Stimulated activated CD8-positive, alpha-beta memory T cell treated with anti-CD3 and anti-CD28 coated beads, Interleukin-15, amount 100 ng/mL, for 1 hour (primary cell): ENCODE measurements around the gene VARS1.
"Not testable (repeated sequence)": the region's sequence is repeated elsewhere in the genome, so short reads cannot be mapped to it uniquely, and the experiment has no call there.

Source experiments
- DNase-seq: peaks from one replicate; pipeline ENCODE4 v3.0.0-alpha.2; 2020; ENCODE audit warnings: low read depth

Gene VARS1

DNA sequence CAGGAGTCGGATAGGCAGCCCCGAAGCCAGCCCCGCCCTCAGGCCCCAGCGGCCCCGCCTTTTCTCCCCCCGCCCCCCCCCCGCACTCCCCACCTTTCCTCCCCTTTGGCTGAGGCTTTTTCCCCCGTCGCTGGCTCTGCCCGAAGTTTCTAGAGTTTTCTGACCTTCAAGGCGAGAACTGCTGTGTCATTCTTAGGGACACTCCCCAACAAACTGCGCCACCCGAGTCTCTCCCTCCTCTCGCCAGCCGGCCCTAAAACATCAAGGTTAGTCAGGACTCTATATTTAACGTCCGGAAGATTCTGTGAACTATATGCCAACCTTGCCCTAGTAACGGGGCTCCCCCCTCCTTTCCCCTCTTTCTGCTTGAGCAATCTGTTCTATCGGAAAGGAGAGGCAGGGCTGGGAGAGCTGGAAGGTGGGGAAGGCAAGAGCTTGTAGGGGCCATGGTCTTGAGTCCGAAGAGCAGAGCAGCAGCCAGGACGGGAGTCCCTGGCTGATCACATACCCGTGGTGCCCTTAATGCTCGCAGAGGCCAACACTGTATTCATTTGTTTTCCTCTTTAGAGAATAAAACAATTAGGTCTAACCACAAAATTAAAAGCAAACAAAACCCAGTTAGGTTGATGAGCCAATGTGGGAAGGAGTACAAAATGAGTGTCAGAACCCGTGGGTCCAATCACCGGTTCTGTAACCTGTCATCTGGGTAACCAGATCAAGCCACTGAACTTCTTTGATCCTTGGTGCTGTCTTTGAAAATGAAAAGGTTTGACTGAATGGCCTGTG is 26.7 kb upstream of the VARS1 start:
- DNase-seq = peak; percentile 41

DNA sequence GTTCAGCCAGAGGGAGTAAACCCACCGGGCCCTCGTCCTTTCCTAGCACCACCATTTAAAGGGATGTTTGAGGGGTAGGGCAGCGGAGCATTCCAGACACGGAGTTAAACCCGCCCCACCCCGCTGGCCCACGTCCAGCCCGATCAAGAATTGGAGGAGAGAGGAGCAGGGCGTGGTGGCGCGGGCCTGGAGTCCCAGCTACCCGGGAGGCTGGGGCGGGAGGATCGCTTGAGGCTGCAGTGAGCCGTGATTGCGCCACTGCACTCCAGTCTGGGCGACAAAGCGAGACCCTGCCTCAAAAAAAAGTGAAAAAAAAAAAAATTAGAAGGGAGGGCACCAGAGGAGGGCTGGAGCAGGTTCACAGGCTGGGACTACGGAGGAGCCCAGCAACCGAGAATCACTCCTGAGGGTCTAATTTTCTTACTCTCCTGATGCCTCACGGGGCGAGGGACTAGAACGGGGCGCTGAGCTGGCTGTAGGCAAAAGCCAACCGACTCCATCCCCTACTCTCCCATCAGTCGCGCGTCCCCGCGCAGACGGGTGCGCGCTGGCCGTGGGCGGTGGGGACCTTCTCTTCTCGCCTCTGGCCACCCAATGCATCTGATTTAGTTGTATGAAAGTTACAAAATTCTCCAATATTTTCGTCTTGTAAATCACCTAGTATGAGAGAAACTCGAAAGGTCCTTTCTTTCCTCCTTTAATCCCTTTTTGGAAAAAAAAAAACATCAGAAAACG is 25.9 kb upstream of the VARS1 start:
- DNase-seq = no peak

DNA sequence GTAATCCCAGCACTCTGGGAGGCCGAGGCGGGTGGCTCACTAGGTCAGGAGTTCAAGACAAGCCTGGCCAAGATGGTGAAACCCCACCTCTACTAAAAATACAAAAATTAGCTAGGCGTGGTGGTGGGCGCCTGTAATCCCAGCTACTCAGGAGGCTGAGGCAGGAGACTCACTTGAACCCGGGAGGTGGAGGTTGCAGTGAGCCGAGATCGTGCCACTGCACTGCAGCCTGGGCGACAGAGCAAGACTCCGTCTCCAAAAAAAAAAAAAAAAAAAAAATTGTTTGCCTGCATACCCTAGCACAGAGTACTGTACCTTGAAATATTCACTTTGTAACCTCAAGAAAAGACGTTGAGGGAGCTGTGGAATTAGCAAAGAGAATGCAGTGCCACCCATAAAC is 24.8 kb upstream of the VARS1 start:
- DNase-seq = not testable (repeated sequence)

DNA sequence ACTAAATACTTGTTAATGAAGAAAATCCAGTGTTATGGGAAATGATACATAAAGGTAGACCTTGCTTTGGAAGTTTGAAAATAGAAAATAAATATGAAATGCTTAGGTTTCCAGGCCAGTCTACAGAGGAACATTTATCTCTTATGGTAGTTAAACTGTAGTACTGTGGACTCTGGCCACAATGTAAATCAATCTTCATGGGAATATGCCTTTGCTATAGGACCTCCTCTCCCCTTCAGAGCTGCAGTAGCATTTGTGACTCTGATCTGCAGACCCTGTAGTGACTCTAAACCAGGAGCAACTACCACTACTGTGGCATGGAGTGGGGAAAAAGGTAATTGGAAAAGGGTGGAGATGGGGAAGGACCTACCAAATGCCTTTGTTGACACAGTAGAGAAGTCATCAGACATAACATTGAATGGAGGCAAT is 24.3 kb upstream of the VARS1 start:
- no peak for DNase-seq

DNA sequence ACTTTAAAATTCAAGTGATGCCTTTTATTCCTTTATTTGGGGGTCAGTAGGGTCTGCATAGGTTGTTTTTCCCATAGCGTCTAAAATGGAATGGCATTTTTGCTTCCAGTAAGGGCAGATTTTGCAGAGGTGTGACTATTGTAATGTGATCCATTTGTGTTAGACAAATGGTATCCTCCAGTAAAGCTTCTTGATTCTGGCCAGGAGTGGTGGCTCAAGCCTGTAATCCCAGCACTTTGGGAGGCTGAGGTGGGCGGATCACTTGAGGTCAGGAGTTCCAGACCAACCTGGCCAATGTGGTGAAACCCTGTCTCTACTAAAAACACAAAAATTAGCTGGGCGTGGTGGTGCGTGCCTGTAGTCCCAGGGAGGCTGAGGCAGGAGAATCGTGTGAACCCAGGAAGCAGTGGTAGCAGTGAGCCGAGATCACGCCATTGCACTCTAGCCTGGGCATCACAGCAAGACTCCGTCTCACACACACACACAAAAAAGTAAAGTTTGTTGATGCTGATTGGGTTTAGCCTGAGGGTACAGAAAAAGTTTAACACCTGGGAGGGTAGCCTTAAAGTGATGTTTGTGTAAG is 22.5 kb upstream of the VARS1 start:
- DNase-seq = not testable (repeated sequence)

DNA sequence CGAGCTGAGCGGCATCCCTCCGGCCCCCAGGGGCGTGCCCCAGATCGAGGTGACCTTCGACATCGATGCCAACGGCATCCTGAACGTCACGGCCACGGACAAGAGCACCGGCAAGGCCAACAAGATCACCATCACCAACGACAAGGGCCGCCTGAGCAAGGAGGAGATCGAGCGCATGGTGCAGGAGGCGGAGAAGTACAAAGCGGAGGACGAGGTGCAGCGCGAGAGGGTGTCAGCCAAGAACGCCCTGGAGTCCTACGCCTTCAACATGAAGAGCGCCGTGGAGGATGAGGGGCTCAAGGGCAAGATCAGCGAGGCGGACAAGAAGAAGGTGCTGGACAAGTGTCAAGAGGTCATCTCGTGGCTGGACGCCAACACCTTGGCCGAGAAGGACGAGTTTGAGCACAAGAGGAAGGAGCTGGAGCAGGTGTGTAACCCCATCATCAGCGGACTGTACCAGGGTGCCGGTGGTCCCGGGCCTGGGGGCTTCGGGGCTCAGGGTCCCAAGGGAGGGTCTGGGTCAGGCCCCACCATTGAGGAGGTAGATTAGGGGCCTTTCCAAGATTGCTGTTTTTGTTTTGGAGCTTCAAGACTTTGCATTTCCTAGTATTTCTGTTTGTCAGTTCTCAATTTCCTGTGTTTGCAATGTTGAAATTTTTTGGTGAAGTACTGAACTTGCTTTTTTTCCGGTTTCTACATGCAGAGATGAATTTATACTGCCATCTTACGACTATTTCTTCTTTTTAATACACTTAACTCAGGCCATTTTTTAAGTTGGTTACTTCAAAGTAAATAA is 21.8 kb upstream of the VARS1 start:
- DNase-seq = not testable (repeated sequence)

DNA sequence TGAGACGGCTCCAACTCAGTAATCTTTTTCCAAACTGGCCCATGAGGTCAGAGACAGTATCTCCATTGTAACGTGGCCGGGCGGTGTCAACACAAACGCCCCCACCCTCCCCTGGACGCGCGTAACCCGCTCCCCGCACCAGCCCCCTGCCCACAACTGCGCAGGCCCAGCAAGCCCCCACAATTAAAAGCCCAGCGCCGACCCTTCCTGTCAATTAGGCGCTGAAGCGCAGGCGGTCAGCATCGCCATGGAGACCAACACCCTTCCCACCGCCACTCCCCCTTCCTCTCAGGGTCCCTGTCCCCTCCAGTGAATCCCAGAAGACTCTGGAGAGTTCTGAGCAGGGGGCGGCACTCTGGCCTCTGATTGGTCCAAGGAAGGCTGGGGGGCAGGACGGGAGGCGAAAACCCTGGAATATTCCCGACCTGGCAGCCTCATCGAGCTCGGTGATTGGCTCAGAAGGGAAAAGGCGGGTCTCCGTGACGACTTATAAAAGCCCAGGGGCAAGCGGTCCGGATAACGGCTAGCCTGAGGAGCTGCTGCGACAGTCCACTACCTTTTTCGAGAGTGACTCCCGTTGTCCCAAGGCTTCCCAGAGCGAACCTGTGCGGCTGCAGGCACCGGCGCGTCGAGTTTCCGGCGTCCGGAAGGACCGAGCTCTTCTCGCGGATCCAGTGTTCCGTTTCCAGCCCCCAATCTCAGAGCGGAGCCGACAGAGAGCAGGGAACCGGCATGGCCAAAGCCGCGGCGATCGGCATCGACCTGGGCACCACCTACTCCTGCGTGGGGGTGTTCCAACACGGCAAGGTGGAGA is 19.7 kb upstream of the VARS1 start, which contains the start of the genes HSPA1A and HSPA1L:
TSS of gene HSPA1A (plus strand) at position 519 of the 814 bp plus-strand sequence. CDS start at position 733, 214 bp downstream.
TSS of gene HSPA1L (minus strand) at position 259 of the 814 bp plus-strand sequence. CDS start 3,311 bp downstream, outside the sequence.
- DNase-seq = peak; percentile 52

DNA sequence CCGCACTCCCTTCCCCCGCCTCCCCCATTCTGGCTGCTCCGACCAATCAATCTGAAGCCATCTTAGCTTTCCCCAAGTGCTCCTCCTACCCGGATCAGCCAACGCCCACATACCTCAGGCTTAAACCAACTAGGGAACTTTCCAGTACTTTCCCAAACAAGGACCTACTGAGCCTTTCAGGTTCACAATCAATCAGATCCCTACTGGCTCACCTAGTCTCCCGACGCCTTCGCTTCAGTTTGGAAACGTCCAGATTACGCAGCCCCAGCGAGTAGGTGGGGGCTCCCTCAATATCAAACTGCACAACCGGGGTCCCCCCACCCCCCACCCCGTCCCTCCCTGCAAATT is 19.1 kb upstream of the VARS1 start:
- peak; percentile 57 for DNase-seq

DNA sequence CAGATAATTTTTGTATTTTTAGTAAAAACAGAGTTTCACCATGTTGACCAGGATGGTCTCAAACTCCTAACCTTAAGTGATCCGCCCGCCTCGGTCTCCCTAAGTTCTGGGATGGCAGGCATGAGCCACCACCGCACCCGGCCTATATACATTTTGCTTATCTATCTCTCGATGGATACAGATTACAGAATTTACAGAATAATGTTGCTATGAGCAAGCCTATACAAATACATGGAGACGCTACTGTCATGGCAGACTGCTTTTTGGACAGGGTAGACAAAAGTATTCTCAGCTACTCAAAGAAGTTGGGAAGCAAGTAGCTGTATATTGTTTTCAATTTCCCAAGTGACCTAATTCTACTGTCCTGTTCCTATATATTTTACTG is 17.9 kb upstream of the VARS1 start:
- no peak for DNase-seq

DNA sequence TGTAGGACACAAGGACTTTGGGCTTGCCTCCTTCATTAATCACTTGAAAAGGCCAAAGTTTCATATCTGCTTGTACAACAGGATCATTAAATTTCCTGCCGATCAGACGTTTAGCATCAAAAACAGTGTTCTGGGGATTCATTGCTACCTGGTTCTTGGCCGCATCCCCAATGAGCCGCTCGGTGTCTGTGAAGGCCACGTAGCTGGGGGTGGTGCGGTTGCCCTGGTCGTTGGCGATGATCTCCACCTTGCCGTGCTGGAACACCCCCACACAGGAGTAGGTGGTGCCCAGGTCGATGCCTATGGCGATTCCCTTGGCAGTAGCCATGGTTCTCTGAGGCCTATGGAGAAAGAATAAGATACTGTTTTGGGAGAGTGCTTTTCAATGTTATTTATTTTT is 16.1 kb upstream of the VARS1 start:
- DNase-seq = no peak

DNA sequence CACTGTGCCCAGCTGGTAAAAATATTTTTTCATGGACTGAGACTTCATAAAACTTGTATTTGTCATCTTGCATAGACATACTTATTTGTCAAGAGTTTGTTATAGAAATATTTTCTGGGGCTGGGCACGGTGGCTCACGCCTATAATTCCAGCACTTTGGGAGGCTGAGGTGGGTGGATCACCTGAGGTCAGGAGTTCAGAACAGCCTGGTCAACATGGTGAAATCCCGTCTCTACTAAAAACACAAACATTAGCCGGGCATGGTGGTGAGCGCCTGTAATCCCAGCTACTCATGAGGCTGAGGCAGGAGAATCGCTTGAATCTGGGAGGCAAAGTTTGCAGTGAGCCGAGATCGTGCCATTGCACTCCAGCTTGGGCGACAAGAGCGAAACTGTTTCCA is 13.0 kb upstream of the VARS1 start:
- DNase-seq = not testable (repeated sequence)

DNA sequence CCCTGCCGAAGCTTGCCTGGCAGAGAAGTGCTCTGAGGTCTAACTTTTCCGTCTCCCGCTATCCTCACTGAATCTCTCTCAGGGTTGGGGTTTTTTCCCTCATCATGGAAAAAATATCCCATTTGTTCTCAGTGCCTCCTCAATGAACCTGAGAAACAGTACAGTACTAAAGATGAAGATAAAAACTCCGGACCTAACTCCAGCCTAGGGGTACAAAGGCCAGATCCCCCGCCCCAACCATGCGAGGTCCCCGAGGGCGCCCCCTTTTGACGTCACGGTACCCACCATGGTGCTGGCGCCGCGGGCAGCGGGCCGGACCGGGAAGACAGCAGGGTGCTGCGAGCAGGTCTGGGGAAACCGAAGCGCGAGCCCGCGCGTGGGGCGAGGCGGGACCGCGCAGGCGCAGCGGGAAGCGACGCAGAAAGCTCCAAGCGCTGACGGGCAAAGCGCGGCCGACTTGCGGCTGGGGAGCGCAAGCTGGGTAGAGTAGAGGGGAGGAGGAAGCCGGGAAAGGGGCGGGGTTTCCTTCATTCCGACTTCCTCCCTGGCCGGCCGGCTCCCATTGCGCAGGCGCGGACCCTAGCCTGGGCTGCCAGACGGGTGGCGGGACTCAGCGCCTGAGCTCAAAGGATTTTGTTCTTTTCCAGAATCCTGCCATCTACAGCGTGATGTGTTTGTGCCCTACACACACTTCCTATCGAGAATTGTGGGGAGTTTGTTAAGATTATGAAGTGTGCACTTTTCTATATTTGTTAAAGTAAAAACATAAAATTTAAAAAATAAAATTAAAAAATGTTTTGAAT is 11.1 kb upstream of the VARS1 start, which contains the start of gene LSM2:
TSS of gene LSM2 (minus strand) at position 497 of the 803 bp plus-strand sequence. CDS start at position 288, 209 bp downstream.
- DNase-seq = peak; percentile 91

DNA sequence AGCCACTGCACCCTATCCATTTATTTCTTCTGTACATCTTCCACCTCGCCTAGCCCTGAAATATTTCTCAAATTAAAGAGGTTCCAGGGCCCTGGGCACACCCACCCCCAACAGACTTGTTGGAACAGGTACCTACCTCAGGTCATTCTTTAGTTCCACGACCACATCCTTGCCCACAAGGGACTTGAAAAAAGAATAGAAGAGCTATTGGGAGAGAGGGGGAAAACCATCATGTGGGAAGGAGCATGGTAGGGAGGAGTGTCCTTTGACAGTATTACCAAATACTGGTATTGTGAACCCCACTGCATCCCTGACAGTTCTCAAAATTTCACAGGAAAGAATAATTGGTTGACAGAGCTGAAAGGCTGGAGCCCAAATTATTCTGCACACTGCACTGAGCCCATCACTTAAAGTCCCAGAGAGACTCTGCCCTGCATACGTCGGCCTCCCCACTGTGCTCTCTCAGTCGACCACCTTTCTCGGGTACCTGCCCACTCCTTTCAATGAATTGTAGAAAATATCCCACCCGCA is 10.5 kb upstream of the VARS1 start:
- no peak for DNase-seq

DNA sequence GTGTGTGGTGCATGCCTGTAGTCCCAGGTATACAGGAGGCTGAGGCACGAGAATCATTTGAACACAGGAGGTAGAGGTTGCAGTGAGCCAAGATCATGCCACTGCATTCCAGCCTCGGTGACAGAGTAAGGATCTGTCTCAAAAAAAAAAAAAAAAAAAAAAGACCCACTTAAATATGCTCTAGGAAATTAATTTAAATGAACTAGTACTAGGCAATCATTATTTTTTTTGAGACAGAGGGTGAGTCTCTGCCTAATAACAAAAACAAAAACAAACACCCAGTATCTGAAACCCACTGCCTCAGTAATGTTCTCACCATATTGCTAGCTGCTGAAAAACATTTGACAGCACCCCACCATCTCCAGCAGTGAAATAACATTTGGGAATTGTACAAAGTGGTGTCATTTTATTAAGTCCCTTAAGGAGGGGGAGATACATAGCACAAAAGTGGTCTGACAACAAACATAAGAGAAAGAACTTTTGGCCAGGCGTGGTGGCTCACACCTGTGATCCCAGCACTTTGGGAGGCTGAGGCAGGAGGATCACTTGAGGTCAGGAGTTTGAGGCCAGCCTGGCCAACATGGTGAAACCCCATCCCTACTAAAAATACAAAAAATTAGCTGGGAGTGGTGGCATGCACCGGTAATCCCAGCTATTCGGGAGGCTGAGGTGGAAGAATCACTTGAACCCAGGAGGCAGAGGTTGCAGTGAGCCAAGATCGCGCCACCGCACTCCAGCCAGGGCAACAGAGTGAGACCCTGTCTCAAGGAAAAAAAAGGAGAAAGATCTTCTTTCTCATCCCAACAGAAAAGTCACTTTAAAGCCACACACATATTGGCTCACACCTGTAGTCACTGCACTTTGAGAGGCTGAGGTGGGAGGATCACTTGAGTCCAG is 5.7 kb upstream of the VARS1 start:
- DNase-seq = not testable (repeated sequence)

DNA sequence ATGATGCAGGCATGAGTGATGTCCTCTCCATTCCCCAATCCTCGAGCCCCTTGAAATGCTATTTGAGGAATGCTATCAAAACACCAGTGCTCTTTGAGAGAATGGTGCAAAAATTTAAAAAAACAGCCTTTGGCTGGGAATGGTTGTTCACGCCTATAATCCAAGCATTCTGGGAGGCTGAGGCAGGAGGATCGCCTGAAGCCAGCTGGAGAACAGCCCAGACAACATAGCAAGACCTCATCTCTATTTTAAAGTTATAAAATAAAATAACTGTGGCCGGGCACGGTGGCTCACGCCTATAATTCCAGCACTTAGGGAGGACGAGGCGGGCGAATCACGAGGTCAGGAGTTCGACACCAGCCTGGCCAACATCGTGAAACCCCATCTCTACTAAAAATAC is 4.2 kb upstream of the VARS1 start:
- DNase-seq = no peak

DNA sequence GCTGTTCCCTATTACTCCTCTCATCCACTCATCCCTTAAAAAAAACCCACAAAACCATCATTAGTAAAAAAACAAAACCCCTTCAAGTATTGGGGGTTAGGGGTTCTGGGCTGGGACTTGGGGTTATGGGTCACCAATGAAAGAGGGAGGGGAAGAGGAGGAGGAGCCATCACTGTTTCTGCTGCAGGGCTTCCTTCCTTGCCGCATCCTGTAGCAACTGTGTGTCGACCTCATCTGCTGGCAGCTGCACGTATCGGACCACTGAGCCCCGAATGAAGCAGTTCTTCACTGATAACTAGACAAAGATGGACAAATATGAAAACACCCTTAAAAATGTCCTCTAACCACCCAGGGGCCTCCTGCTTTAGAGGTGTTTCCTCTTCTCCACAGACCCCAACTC is 2.0 kb upstream of the VARS1 start:
- DNase-seq = no peak

DNA sequence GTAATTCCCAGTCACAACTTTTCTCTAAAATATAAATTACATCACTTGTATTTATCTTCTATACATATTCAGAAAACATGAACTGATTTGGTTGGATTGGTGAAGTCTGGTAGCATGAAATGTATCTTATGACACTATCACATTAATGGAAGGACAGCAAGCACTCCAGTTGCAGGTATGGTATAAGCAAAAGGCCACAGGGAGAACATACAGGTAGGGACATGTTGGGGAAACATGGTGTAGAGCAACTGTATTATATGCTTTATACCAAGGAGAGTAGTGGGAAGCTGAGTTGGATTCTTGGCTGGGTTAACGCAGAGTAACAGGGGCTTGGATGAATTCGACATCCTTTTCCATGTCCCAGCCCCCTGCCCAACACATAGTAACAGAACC is 1.4 kb upstream of the VARS1 start:
- no peak for DNase-seq

DNA sequence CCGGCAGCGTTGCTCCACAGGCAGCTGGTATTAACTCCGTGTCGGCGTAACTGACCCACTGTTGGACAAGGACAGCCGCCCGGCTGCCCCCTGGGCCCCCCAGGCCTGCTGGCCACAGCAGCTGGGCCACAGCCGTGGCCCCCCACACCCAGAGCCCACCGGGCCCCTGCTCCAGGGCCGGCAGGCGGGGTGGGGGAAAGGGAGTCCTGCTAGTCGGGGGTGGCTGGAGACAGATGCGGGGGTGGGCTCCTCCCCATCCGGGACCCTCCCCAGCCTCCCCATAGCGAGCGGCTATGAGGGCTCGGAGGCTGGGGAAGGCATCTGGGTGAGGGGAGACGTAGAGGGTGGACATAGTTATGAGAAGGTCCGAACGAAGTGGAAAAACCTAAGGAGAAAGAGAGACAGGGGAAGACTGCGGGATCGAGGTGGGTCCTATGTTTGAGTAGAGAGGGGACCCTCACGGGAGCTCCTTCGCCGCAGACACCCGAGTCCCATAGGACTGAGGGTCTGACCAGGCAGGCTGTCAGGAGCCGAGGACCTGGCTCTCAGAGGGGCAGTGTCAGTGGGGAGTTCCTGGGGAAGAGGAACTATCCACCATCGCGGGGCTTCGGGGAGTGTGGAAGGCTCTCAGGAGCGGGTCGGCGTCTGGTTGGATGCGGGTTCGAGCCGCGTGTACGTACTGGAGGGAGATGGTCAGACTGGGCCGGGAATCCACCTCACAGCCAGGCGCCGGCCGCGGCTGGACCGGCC is 511 bp downstream of the VARS1 start:
- DNase-seq = no peak
